NCI-H2196 treated with DMSO at 0.1 percent for 48 hours (cell line): ENCODE measurements around the gene SH3PXD2A.
A peak's percentile ranks its signal among the peaks of the same experiment; 100 is the strongest.
"Not testable (repeated sequence)": the region's sequence is repeated elsewhere in the genome, so short reads cannot be mapped to it uniquely, and the experiment has no call there.

Source experiments
- DNase-seq: peaks from one replicate; lab custom pipeline; 2025; ENCODE audit not compliant: unreplicated experiment; lab: John Stamatoyannopoulos, UW

The SH3PXD2A gene

GRCh38 chr10:103673606-103674005 is 181.8 kb downstream of the SH3PXD2A start:
- DNase-seq, result no peak

GRCh38 chr10:103672345-103672744 is 183.0 kb downstream of the SH3PXD2A start:
- no peak for DNase-seq

DNA sequence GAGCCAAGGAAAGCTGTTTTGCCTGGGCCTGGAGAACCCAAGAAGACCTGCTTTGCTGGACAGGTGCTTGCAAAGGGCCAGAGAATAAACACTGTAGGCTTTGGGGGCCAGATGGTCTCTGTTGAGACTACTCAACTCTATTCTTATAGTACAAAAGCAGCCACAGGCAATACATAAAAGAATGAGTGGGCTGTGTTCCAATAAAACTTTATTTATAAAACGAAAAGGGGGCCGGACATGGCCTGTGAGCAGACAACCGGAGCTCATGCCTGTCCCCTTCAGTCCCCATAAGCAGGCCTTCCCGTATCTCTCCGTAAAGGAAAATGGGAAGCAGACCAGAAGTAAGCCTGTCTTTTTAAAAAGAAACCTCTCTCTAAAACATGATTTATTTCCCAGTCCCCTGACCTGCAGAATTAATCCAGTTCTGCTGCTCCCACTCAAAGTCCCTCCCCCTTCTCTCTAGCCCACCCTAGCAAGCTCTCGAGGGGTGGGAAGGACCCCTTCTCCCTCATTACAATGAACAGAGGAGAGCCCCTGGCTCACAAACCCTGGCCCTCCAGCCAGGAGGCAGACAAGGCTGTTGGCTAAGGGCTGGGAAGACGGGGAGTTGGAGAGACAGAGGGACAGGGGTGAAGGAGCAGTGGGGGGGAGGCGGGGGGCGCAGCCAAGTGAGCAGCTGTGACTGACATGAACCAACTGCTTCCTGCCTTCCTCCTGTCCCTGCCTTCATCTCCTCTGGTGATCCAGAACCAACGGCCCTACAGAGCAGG is 184.1 kb downstream of the SH3PXD2A start:
- DNase-seq, result no peak

- DNase-seq, result no peak
Observed at GRCh38 chr10:103669944-103670343, 185.4 kb downstream of the SH3PXD2A start.

- no peak for DNase-seq
Observed at GRCh38 chr10:103669243-103669929, 186.0 kb downstream of the SH3PXD2A start.

DNA sequence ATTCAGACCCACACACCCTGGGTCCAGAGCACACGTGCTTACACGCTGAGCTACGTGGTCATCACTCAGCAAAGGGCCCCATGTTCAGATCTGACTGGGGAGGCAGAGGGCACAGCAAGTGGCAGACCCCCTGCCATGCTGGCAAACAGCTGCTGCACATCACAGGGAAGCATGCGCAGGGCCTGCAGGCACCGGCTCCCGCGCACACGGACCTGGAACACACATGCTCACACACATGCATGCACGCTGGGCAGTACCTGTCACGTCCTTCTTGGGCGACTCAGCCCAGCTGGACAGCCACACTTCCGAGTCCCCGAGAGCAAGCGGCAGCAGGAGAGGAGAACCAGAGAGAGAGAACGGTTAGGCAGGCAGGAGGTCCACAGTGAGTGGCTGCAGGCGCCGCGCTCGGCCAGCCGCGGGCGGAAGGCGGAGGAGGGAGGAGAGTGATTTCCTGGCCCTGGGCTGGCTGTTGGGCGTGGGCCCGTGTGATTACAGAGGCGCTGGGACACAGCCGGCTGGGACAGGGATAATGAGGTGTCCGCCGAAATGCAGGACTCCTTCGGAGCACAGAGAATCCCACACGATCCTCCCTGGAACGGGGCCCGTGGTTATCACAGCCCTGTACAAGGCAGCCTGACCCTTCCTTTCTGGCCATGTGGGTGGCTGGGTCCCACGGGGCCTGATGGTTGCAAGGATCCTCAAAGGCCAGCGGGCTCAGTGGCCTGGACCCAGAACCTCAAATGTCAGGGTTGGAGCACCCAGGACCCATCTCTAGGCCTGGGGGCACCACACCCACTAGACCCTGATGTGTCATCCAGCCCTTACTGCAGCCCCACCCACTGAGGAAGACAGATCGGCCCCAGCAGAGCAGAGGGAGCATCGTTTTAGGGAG is 186.8 kb downstream of the SH3PXD2A start:
- no peak for DNase-seq

- DNase-seq, result no peak
Observed at GRCh38 chr10:103667356-103667755, 188.0 kb downstream of the SH3PXD2A start.

GRCh38 chr10:103666762-103667150 is 188.6 kb downstream of the SH3PXD2A start:
- DNase-seq, result no peak

DNA sequence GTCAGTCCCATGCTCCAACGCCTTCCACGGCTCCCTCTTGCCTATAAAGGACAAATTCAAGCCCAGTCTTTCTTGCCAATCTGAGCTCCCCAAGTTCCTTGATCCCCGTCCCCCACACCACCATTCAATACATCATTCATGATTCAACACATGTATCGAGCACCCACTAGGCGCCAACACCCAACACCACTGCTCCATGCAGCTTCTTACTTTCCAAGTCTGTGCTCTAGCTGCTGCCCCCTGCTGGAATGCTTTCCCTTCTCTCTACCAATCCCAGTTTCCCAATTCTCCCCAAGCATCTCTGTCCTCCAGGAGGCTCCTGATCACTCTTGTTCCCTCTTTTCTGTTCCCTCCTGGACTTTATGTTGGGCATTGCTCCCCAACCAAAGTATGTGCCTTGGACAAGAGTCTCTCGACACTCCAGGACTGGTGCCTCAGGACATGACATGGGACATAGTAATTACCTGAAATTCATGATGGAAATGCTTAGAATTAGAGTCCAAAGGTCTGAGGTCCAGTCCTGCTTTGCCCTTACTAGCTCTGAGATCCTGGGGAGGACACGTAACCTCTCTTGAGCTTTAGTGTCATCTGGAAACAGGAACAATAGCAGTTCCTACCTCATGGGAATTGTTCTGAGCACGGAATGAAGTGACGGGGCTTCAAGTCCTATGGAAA is 189.2 kb downstream of the SH3PXD2A start:
- DNase-seq, result no peak

- no peak for DNase-seq
Observed at GRCh38 chr10:103665162-103665889, 190.1 kb downstream of the SH3PXD2A start.

DNA sequence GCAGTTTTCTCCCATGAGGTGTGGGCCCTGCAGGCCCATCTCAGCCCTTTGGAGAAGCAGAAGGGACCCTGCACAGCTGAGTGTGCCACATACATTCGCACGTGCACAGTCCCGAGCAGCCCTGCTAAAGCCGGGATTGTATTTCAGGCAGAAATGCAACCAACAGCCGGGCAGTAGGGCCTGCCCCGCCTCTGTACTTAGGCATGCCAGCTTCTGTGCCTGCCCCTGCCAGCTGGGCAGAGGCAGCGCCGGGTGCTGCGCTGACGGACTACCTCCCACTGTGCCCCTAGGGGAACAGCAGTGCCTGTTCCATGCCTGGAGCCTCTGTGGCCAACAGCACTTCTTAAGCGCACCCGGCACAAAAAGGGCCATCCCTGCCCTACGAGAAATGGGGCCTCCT is 191.6 kb downstream of the SH3PXD2A start:
- DNase-seq, result peak; percentile 52

DNA sequence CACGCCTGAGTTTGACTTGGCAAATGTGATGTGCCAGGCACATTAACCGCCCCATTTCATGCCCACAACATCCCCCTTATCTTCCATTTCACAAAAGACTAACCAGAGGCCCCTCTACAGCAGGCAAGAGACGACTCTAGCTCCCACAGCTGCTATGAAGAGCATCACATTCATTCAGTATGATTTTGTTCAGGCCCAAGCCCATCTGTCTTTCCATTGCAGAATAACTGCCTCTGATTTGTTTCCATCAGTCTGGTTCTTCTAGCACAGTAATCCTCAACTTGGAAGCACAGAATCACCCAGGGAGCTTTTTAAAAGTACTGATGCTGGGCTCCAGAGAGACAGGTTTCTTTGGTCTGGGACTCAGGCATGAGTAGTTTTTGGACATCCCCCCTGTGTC is 192.1 kb downstream of the SH3PXD2A start:
- DNase-seq, result no peak

GRCh38 chr10:103662704-103663103 is 192.7 kb downstream of the SH3PXD2A start:
- DNase-seq, result not testable (repeated sequence)

- peak; percentile 33 for DNase-seq
Observed at GRCh38 chr10:103661198-103661950, 194.0 kb downstream of the SH3PXD2A start.

GRCh38 chr10:103660364-103661197 is 194.8 kb downstream of the SH3PXD2A start:
- no peak for DNase-seq

DNA sequence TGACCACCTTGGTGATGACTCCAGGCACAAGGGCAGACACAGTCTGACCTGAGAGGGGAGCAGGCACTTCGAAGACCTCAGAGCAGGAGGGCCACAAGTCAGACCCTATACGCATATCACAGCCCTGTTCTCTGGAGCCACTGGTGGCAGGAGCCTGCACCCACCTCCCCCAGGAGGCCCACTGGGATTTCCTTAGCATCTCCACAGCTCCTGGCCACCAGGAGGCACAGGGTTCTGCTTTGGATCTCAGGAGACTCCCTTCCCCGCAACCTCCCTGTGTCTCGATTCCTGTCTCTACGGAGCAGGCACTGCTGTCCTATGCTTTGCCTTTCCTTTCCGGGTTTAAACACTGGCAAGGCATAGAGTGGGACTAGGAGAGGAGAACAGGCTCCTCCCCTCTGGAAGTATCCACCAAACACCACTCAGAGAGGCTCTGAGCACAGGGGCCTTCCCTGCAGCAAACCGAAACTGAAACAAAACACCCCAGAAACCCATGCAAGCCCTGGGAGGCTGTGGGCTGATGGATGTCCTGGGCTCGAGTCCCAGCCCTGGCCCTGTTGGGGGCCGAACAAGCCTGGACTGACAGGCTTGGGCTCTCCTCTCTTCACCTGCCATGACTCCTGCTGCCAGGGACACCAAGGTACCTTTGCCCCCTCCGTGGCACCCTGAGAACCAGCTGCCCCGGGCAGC is 195.6 kb downstream of the SH3PXD2A start:
- DNase-seq, result peak; percentile 52

GRCh38 chr10:103658049-103658577 is 197.3 kb downstream of the SH3PXD2A start:
- DNase-seq, result no peak

- no peak for DNase-seq
Observed at GRCh38 chr10:103657061-103657591, 198.2 kb downstream of the SH3PXD2A start.
